ENCODE measurements around the gene CASKIN2.
"Not testable (repeated sequence)": the region's sequence is repeated elsewhere in the genome, so short reads cannot be mapped to it uniquely, and the experiment has no call there.

Gene CASKIN2

GRCh38 chr17:75544250-75544649 lies 28.9 kb upstream of the CASKIN2 start:
- no peak for DNase-seq

GRCh38 chr17:75542728-75543336 lies 27.5 kb upstream of the CASKIN2 start:
- no peak for DNase-seq

- DNase-seq, result no peak
Measured at GRCh38 chr17:75542229-75542628, 26.9 kb upstream of the CASKIN2 start.

GRCh38 chr17:75540923-75541503 lies 25.7 kb upstream of the CASKIN2 start:
- no peak for DNase-seq

GRCh38 chr17:75539967-75540729 lies 24.8 kb upstream of the CASKIN2 start:
- DNase-seq, result no peak

GRCh38 chr17:75536366-75536765 lies 21.0 kb upstream of the CASKIN2 start:
- DNase-seq, result no peak

- no peak for DNase-seq
Measured at GRCh38 chr17:75535871-75536270, 20.5 kb upstream of the CASKIN2 start.

- DNase-seq, result no peak
Measured at GRCh38 chr17:75535119-75535537, 19.8 kb upstream of the CASKIN2 start.

GRCh38 chr17:75531721-75532072 lies 16.4 kb upstream of the CASKIN2 start:
- DNase-seq, result no peak

GRCh38 chr17:75530837-75531720 lies 15.7 kb upstream of the CASKIN2 start:
- DNase-seq, result no peak

- DNase-seq, result no peak
Measured at GRCh38 chr17:75526555-75527270, 11.4 kb upstream of the CASKIN2 start.

GRCh38 chr17:75525806-75526554 lies 10.6 kb upstream of the CASKIN2 start:
- DNase-seq, result no peak

- peak; percentile 27 for DNase-seq
Measured at GRCh38 chr17:75524970-75525805, 9.9 kb upstream of the CASKIN2 start, which contains the start of gene LLGL2. LLGL2 (plus strand) TSS chr17:75525697; CDS start chr17:75543427, 17,730 bp downstream.

GRCh38 chr17:75524269-75524969 lies 9.1 kb upstream of the CASKIN2 start:
- no peak for DNase-seq

GRCh38 chr17:75523647-75524046 lies 8.3 kb upstream of the CASKIN2 start:
- no peak for DNase-seq

GRCh38 chr17:75521951-75522727 lies 6.8 kb upstream of the CASKIN2 start:
- no peak for DNase-seq

GRCh38 chr17:75521290-75521689 lies 6.0 kb upstream of the CASKIN2 start:
- DNase-seq, result no peak

- DNase-seq, result not testable (repeated sequence)
Measured at GRCh38 chr17:75520413-75520812, 5.1 kb upstream of the CASKIN2 start.

- DNase-seq, result no peak
Measured at GRCh38 chr17:75518983-75519537, 3.7 kb upstream of the CASKIN2 start.

Data from NCI-H187 treated with DMSO at 0.1 percent for 48 hours (cell line).